Stimulated activated CD4-positive, alpha-beta T cell treated with anti-CD3 and anti-CD28 coated beads, Interleukin-4, amount 100 ng/mL, for 1 hour (primary cell): ENCODE measurements around the gene LCN10.
"Not testable (repeated sequence)": the region's sequence is repeated elsewhere in the genome, so short reads cannot be mapped to it uniquely, and the experiment has no call there.

ENCODE experiments used
- DNase-seq: peaks from one replicate; pipeline ENCODE4 v3.0.0-alpha.2; 2020

The LCN10 gene

DNA sequence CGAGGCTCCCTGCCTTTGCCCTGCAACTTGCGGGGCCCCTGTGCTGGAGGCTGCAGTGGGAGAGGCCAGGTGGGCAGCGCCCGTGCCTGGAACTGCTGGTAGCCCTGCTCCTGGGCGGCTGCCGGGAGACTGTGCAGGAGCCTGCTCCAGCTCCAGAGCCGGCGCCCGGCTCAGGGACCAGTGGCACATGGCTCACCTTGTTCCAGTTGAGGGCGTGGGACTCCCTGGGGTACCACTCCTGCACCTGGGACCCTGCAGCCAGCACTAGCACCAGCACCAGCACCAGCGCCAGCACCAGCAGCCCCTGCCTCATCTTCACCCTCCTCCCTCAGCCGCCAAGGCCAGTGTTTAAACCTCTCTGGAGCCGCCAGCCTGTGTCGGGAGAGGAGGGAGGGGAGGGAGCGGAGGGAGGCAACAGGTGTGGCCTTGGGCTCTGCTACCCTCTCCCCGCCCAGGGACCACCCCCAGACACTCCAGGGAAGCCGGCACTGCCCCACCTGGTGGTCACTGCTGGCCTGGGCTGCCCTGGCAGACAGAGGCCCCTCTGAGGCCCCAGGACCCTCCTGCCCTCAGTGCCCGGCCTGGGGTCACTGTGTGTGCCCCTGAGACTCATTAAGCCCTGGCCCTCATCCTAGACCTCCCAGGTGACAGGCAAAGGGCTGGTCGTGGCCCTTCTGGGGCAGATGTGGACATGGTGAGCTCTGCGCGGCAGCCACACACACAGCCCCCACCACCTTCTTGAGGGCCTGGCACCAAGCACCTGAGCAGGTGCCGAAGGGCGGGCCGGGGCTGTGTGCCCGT, at the start of gene LCN10:
Gene LCN10 (minus strand): TSS at position 350 of the 801 bp plus-strand sequence. CDS start 37 bp downstream, at position 313.
- no peak for DNase-seq

DNA sequence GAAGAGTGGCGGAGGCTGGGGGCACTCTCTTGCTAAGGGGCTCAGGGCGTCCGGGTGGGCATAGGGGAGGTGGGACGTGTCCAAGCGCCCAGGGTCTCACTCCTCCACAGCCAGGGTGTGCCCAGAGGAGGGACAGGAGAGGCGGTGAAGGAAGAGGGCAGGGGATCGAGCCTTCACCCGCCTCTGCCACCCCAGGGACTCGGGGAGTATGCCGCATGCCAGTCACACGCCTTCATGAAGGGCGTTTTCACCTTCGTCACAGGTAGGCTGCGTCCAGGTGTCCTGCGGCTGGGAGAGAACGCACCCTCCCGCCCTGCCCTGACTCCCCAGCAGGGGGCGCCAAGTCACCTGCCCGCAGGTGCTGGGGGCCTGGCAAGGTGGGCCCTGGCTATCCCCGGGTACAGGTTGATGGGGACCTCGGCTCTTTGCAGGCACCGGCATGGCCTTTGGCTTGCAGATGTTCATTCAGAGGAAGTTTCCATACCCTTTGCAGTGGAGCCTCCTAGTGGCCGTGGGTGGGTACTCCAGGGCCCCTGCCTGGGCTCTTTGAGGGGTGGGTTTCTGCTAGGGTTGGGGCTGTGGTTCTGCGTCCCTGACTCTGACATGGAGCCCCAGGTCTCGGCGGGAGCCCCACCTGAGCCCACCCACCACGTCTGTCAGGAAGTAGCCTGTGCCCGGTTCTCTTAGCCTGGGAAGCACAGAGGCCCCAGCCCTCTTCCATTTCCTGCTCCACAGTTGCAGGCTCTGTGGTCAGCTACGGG, 49.0 kb upstream of the LCN10 start:
- peak; percentile 65 for DNase-seq

DNA sequence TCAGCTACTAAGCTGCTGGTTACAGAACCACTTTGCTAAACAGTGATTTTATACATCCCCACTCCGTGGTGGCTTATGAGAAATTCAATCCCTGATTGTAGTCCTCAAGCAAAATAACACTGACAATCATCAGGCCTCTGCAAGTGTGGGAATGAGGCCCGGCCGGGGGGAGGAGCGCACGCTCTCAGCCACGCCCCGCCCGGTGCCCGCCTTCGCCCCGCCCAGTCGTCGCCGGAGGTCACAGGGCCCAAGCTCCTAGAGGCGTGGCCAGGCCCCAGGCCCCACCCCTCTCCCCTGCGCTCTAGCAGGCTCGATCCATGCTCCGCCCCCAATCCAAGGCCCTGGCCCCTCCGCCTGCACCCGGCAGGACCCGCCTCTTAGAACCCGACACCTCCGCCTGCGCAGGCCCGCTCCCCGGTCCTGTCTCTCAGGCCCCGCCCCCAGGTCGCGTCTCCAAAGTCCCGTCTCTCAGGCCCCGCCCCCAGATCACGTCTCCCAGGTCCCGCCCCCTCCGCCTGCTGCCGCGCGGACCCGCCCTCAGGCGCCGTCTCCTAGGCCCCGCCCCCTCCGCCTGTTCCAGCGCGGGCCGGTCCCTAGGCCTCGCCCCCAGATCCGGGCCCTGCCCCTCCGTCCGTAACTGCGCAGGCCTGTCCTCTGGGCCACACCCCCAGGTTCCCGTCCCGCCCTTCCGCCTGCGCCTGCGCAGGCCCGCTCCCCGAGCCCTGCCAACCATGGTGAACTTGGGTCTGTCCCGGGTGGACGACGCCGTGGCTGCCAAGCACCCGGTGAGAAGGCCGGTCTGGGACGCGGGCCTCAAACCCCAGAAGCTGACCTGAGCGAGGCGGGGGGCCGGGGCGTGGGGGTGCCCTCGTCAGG, 48.1 kb upstream of the LCN10 start, which contains the start of gene TMEM141:
Gene TMEM141 (plus strand): TSS at position 705 of the 876 bp plus-strand sequence. CDS start 27 bp downstream, at position 732.
- peak; percentile 100 for DNase-seq

DNA sequence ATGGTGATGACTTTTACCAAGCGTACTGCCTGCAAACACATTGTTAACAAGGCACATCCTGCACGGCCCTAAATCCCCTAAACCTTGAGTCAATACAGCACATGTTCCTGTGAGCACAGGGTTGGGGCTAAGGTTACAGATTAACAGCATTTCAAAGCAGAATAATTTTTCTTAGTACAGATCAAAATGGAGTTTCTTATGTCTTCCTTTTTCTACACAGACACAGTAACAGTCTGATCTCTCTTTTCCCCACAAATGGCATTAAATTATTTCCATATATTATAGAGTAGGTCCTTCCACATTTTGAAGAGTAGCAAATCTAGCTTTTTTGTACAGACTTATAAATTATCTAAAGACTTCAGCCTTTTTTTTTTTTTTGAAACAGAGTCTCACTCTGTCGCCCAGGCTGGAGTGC, 46.8 kb upstream of the LCN10 start:
- DNase-seq, result no peak

DNA sequence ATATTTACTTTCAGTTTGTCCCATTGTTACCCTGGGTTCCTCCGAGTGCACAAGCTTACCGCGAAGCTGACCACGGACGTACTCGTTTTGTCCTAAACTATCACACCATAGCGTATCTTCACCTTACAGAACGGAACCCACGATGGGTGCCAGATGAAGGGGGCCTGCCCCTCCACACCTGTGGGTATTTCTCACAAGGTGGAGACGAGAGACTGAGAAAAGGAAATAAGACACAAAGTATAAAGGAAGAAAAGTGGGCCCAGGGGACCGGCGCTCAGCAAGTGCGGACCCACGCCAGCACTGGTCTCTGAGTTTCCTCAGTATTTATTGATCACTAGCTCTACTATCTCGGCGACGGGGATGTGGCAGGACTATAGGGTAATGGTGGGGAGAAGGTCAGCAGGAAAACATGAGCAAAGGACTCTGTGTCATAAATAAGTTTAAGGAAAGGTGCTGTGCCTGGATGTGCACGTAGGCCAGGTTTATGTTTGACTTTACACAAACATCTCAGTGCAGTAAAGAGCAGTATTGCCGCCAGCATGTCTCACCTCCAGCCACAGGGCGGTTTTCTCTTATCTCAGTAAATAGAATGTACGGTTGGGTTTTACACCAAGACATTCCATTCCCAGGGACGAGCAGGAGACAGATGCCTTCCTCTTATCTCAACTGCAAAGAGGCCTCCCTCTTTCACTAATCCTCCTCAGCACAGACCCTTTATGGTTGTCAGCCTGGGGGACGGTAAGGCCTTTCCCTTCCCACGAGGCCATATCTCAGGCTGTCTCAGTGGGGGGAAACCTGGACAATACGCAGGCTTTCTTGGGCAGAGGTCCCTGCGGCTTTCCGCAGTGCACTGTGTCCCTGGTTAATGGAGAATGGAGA, 46.1 kb upstream of the LCN10 start:
- not testable (repeated sequence) for DNase-seq

DNA sequence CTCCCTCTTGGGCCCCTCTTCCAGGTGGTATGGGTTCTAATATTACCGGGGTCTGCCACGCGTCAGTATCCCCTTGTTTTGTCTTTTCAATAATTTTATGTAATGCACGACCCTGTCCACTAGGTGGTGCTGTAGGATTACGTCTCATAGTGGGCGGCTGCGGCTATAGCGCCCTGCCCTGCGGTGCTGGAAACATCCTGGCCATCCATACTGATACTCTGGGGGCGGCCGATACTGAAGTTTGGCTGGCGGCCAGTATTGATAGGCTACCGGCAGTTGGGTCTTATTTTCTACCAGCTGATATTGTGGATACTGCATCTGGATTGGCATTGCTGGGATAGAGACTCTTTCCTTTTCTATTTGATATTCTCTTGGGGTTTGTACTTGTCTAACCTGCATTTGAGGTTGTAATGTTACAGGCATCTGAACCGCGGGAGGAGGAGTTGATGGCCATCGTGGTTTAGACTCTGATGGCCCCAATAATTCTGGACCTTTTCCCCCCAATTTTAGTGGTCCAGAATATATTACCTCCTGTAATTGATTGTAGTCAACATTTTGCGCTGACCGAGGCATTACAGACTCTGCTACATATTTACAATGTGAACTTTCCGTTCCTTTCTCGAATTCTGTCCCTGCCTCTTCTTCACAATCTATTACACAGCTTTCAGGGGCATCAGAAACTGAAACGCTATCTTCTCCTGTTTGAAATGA, 45.1 kb upstream of the LCN10 start:
- peak; percentile 49 for DNase-seq

DNA sequence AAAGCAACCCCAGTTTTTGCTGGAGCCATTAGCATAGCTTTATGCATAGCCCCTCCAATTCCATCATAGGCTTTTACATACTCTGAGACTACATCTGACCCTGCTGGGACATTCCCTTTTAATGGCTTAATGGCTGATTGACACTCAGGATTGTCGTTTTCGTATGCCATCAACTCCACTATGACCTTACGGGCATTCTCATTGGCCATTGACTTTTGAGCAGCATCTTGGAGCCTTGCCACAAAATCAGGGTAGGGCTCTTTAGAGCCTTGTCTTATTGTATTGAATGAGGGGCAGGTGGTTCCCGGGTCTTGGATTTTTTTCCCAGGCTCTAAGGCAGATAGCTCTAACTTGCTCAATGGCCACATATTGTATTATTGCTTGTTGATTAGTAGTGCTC, 44.2 kb upstream of the LCN10 start:
- DNase-seq, result not testable (repeated sequence)

DNA sequence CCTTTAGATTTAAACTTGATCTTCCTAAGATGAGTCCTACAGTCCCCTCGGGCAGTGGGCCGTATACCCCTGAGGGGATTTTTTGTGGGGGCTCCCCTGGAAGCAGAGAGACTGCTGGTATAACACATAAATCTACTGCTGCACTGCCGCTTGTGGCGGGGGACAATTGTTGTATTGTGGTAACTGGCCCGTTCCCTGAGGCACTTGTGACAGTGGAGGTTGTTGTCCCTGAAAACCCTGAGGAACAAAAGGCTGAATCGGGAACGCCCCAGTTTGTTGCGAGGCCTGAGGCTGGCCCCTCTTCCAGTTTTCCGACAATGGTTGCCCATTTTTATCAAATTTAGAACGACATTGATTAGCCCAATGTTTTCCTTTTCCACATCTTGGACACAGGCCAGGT, 43.7 kb upstream of the LCN10 start:
- DNase-seq, result no peak

DNA sequence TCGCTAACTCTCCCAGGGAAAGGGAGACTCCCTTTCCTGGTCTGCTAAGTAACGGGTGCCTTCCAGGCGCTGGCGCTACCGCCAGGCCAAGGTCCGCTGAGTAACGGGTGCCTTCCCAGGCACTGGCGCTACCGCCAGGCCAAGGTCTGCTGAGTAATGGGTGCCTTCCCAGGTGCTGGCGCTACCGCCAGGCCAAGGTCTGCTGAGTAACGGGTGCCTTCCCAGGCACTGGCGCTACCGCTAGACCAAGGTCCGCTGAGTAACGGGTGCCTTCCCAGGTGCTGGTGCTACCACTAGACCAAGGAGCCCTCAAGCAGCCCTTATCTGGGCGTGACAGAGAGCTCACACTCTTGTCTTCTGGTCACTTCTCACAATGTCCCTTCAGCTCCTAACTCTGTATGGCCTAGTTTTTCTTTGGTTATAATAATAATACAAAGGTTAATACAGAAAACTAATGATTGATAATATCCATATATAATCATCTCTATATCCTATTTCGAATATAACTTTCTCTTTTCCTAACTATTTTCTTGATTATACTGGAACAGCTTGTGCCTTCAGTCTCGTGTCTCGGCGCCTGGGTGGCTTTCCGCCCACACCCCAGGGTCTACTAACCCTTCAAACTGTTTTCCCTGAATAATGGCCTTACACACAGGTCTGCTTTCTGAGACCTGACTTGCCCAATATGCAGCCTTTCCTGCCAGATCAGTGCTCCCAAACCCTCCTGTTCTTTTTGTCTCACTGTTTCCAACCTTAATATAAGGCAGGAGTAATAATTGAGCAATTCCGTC, 43.0 kb upstream of the LCN10 start:
- not testable (repeated sequence) for DNase-seq

DNA sequence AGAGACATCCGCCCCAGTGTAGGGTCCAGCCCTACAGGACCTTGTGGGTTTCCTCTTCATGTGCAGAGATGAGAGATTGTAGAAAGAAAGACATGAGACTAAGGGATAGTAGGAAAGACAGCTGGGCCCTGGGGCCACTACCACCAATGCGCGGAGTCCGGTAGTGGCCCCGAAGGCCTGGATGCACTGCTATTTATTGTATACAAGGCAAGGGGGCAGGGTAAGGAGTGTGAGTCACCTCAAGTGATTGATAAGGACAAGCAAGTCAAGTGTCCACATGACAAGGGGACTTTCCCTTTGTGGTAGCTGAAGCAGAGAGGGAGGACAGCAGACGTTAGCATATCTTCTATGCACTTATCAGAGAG, 42.2 kb upstream of the LCN10 start:
- DNase-seq, result no peak

DNA sequence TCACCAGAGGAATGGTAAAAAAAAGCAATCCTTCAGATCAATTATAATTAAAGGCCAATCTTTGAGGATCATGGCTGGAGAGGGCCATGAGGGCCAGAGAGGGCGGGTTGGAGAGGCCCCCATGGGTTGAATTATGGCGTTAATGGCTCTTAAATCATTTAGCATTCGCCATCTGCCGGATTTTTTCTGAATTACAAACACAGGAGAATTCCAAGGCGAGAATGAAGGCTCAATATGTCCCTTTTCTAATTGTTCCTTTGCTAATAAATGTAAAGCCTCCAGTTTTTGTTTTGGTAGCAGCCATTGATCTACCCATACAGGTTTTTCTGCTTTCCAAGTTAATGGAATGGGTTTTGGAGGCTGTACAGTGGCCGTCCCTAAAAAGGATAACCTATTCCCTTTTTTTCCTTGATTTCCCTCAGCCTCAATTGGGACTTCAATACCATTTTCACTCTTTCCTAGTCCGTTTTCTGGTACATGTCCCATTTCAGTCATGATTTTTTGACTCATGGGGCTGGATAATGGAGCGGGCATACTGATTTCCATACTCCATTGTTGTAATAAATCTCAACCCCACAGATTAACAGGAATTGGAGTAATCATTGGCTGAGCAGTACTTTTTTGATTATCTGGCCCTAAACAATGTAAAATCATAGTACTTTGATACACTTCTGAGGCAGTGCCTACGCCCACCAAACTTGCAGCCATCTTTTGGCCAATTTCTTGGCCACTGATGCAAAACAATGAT, 41.7 kb upstream of the LCN10 start:
- DNase-seq, result no peak

DNA sequence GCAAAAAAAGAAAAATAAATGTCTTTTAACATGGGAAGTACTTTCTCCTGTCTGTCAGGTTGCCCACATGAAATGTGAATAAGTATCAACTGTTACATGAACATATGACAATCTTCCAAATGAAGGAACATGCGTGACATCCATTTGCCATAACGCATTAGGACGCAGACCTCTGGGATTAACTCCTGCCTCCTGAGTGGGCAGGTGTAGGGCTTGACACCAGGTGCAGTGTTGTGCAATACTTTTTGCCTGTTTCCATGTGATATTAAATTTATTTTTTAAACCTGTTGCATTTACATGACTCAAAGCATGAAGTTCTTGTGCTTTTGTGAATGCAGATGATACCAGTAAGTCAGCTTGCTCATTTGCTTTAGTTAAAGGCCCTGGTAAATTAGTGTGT, 39.7 kb upstream of the LCN10 start:
- no peak for DNase-seq

DNA sequence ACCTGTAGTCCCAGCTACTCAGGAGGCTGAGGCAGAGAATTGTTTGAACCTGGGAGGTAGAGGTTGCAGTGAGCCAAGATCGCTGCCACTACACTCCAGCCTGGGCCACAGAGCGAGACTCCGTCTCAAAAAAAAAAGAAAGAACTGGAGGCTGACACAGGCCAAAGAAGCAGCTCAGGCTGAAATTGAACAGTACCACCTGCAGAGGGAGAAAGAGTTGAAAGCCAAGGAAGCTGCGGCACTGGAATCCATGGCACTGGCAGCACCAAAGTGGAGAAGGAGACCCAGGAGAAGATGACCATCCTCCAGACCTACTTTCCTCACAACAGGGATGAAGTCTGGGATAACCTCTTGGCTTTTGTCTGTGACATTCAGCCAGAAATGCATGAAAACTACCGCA, 37.1 kb upstream of the LCN10 start:
- no peak for DNase-seq

DNA sequence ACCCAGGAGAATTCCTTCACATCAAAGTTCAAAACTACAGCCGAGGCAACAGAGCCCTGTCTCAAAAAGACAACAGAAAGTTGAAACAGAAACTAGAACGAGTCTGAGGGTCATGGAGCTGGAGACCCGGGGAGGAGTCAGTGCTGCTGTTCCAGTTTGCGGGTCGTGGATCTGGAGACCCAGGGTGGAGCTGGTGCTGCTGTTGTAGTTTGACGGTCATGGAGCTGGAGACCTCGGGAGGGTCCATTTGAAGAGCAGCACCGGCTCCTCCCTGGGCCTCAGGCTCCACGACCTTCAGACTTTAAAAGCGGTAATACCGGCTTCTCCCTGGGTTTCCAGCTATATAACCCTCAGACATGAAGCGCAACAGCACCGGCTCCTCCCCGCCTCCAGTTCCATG, 34.6 kb upstream of the LCN10 start:
- DNase-seq, result no peak

DNA sequence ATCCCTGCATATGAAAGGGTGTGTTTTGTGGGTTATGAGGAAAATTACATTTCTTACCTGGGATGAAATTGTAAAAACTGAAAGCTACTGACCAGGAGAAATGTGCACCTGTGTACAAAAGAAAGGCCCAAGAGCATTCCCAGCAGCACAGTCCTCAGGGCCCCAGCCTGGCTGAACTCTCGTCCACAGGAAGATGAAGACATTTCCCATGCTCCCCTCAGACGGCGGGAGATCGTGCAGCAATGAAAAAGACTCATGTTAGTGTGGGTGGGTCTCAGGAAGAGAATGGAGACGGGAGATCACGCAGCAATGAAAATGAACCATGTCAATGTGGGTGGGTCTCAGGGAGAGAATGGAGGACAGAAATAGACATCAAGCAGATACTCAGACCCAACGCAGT, 34.2 kb upstream of the LCN10 start:
- DNase-seq, result no peak

DNA sequence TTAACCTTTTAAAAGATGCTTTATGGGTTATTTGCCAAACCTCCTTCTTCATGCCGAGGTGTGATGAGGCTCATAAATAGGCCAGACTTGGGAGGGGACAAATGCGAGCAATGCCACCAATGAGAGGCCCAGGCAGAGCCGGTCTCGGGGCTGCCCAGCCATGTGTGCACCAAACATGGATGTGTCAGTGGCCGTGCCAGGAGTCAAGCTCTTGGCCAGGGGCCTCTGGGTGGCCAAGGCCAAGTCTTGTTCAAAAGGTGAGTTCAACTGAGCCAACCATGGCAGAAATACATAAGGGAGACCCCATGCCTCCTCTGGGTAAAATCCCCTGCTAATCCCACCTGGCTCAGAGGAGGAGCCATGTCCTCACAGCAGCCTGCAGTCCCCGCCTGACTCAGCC, 32.5 kb upstream of the LCN10 start:
- DNase-seq, result no peak

DNA sequence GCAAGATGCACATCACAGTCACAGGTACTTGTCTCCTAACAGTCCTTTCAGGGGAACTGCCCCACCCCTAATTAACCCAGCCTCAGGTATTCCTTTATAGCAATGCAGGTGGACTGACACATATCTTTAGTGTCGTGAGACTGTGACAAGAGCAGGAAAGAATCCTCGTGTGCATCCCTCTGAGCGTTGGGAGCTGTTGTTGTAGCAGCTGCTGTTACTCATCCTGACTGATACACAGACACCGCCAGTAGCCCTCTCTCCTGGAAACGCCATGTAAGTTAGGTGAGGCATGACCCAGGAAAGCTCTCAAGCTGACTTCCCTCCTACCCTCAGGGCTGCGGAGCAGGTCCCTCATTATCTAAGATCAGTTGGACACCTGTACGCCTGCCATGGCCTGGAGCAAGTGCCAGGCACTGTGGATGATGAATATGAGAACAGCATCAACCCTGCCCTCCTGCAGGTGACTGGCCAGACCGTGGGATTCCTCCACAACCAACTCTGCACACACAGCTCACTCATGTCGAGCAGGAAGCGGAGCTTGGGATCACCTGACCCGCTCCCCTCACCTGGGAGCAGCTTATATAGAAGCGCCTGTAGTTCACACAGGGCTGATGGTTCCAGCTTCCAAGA, 31.8 kb upstream of the LCN10 start:
- DNase-seq, result no peak

DNA sequence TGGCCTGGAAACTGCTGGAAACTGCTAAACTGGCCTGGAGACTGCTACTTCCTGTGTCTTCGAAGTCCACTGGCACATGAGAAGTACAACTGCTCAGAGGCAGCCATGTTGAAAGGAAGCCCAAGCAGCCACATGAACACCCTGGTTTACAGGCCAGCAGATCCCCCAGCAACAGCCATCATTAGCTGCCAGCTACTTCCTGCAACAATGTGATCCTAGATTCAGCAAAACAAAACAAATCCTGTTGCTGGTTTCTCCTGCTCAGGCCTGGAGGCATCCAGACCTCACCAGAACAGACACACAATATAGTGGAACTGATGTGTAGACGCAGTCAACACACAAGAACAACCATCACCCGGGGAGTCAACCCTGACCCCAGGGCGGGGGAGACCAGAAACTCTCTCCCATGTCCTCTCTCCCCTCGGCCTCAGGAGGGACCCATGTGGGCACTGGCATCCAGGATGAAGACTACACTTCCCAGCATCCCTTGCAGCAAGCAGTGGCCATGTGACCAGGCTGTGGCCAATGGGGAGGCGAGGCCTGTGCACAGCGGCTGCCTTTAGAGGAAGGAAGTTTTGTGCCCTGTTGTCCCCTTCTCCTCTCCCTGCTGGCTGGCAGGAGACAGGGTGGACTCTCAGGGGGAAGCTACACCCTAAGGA, 30.8 kb upstream of the LCN10 start:
- DNase-seq, result peak; percentile 21

DNA sequence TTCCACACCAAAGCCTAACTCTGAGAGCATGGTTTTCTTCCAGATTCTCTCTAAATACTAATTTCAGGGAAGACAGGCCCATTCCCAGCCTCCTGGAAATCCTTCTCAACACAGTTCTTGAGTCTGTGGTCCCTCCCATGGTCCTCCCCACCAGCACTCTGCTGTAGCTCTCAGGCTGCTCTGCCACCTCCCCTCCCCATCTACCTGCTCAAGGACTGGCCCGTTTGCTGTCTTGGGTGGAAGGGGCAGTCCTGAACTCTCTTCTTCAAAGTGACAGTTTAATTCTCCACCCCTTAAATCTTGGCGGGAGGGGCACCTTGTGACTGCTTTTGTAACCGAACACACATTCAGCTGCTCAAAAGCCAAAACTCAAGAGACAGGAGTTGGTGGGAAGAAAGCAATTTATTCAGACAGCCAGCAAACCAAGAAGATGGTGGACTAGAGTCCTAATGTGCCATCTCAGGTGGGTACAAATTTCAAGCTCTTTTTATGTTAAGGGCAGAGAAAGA, 29.2 kb upstream of the LCN10 start:
- no peak for DNase-seq
